ENCODE data around the gene ARMC7. TPM values are rescaled to one million over a fixed set of nuclear protein-coding genes. Genes with fewer than 3 reads are reported as not detected.
A peak's percentile ranks its signal among the peaks of the same experiment; 100 is the strongest.

The ARMC7 gene
- total and polyA plus RNA-seq, 2 of the 13 experiments (the other 11 are each of a cell fraction or from before 2014, with no cell fraction given): 3.9 to 4.2 TPM

- TF ChIP-seq THRA (CRISPR knock-in tag; IDR thresholded peaks at IDR 0.05; ENCODE audit: borderline replicate concordance) (no peak), DNMT3B (CRISPR knock-in tag; conservative IDR thresholded peaks at IDR 0.05) (no peak), ETV6 (CRISPR knock-in tag; conservative IDR thresholded peaks at IDR 0.05) (no peak), IRF9 (CRISPR knock-in tag; IDR thresholded peaks at IDR 0.05; ENCODE audit: borderline replicate concordance) (0 out of 2 replicates have a peak, but pooled peaks have one; percentile 19), ZNF124 (CRISPR knock-in tag; IDR thresholded peaks at IDR 0.05) (no peak; the same call in 1 of the 2 replicates), ATF7 (IDR thresholded peaks at IDR 0.05) (no peak), ATF7 (CRISPR knock-in tag; IDR thresholded peaks at IDR 0.05) (no peak), SMAD1 (CRISPR knock-in tag; IDR thresholded peaks at IDR 0.05; ENCODE audit: borderline replicate concordance, low read depth) (no peak), MAX (IDR thresholded peaks at IDR 0.05) (no peak), E2F2 (CRISPR knock-in tag; IDR thresholded peaks at IDR 0.05; ENCODE audit: borderline replicate concordance) (no peak), ZSCAN25 (CRISPR knock-in tag; IDR thresholded peaks at IDR 0.05) (no peak), TBL1XR1 (IDR thresholded peaks at IDR 0.05; ENCODE audit: borderline replicate concordance, low read length, partially characterized antibody) (no peak), HES4 (CRISPR knock-in tag; IDR thresholded peaks at IDR 0.05; ENCODE audit: borderline replicate concordance) (no peak), MIER2 (CRISPR knock-in tag; IDR thresholded peaks at IDR 0.05) (no peak), ZNF256 (CRISPR knock-in tag; conservative IDR thresholded peaks at IDR 0.05) (no peak), REST (IDR thresholded peaks at IDR 0.05; ENCODE audit: borderline replicate concordance in 1 of 2, low read depth in 1 of 2, low read length in 2 of 2) (no peak)
These were observed 617 bp downstream of the ARMC7 start (continued) for GRCh38 chr17:75110234-75110937.
